B cell (primary cell): ENCODE data around the gene SKA1. TPM values are rescaled to one million over a fixed set of nuclear protein-coding genes. Genes with fewer than 3 reads are reported as not detected.

Experiments
- ATAC-seq: fragments of 200-7000 bp; cut with Tn5 transposase; one replicate; pipeline ENCODE4 v1.10.0; 2021; ENCODE audit warnings: low read depth, mild to moderate bottlenecking, moderate number of reproducible peaks, moderate library complexity
- CTCF ChIA-PET: fragments of 350-600 bp; sonication (Branson Sonifier 250); formaldehyde crosslinking; loops from one replicate; lab custom pipeline; 2021; ENCODE audit warnings: antibody characterized with exemption, inconsistent platforms; lab: Charles Lee
- POLR2A ChIA-PET: fragments of 350-600 bp; sonication (Branson Sonifier 250); formaldehyde crosslinking; loops from one replicate; lab custom pipeline; 2021; ENCODE audit warnings: antibody characterized with exemption; lab: Charles Lee
- DNase-seq: peaks from one replicate; pipeline ENCODE4 v3.0.0; 2013
- H2AFZ ChIP-seq: 2 replicates; pipeline ENCODE4 v1.6.1; 2012; ENCODE audit warnings: mild to moderate bottlenecking, low read depth, low read length; ENCODE audit not compliant: insufficient read depth, poor library complexity, severe bottlenecking
- H3K27ac ChIP-seq, 2 donors: 1 replicate in 1 of 2; 2 replicates in 1 of 2; pipeline ENCODE4 v1.5.1; 2012 to 2013; ENCODE audit warnings: low read length in 2 of 2, mild to moderate bottlenecking in 2 of 2, moderate library complexity in 1 of 2
- H3K27me3 ChIP-seq, 4 experiments: fragments of 200-600 bp in 1 of 4; sonication (generic) in 1 of 4; replicated peaks in 1 of 4; 1 replicate in 2 of 4; 2 replicates in 2 of 4; pipeline versions ENCODE4 v1.6.1 to v1.7.0; 2013 to 2016; ENCODE audit warnings: low read length in 3 of 4, mild to moderate bottlenecking in 2 of 4, mixed read lengths in 1 of 4, moderate library complexity in 1 of 4; ENCODE audit not compliant: insufficient read depth in 4 of 4, control insufficient read depth in 3 of 4; ENCODE audit errors: control extremely low read depth in 1 of 4
- H3K36me3 ChIP-seq, 2 experiments: replicated peaks in 1 of 2; 1 replicate in 1 of 2; 2 replicates in 1 of 2; pipeline versions ENCODE4 v1.6.1 to v1.7.1; 2013; ENCODE audit warnings: low read length in 1 of 2; ENCODE audit not compliant: insufficient read depth in 2 of 2, control insufficient read depth in 1 of 2; ENCODE audit errors: control extremely low read depth in 1 of 2, extremely low read depth in 1 of 2
- H3K4me1 ChIP-seq, 2 donors: fragments of 200-600 bp in 1 of 2; sonication (generic) in 1 of 2; 1 replicate in 1 of 2; 2 replicates in 1 of 2; pipeline versions ENCODE4 v1.5.1 to v1.6.1; 2013 to 2017; ENCODE audit warnings: low read length in 2 of 2; ENCODE audit not compliant: control insufficient read depth in 2 of 2, insufficient read depth in 2 of 2
- H3K4me2 ChIP-seq: replicated peaks from 2 replicates; pipeline ENCODE3; 2012; ENCODE audit warnings: mild to moderate bottlenecking, low read depth, low read length; ENCODE audit not compliant: poor library complexity, severe bottlenecking
- H3K4me3 ChIP-seq, 5 experiments: fragments of 200-600 bp in 1 of 5; sonication (generic) in 1 of 5; 1 replicate in 3 of 5; 2 replicates in 2 of 5; pipeline versions ENCODE4 v1.5.1 to v1.7.0; 2011 to 2016; ENCODE audit warnings: low read length in 4 of 5, mild to moderate bottlenecking in 4 of 5, low read depth in 2 of 5, control low read depth in 1 of 5, moderate library complexity in 1 of 5; ENCODE audit not compliant: insufficient read depth in 1 of 5; ENCODE audit errors: control extremely low read depth in 1 of 5, extremely low read depth in 1 of 5
- H3K79me2 ChIP-seq: fragments of 200-600 bp; sonication (generic); one replicate; pipeline ENCODE4 v1.6.0; 2016; ENCODE audit warnings: low read length; ENCODE audit not compliant: control insufficient read depth, insufficient read depth
- H3K9ac ChIP-seq: fragments of 200-600 bp; sonication (generic); 2 replicates; pipeline ENCODE4 v1.6.1; 2017; ENCODE audit warnings: mild to moderate bottlenecking, low read length, moderate library complexity
- H3K9me3 ChIP-seq, 3 donors: one replicate each; pipeline versions ENCODE4 v1.6.1 to v1.7.1; 2013; ENCODE audit warnings: low read length in 2 of 3; ENCODE audit not compliant: control insufficient read depth in 2 of 3, insufficient read depth in 1 of 3; ENCODE audit errors: control extremely low read depth in 1 of 3
- H4K20me1 ChIP-seq: 2 replicates; pipeline ENCODE4 v1.6.0; 2012; ENCODE audit warnings: mild to moderate bottlenecking, low read length; ENCODE audit not compliant: insufficient read depth, control insufficient read depth, poor library complexity, severe bottlenecking
- H3K27ac Mint-ChIP-seq: one replicate; pipeline ENCODE4 v1.8.0; 2021; ENCODE audit warnings: mixed read lengths
- H3K27me3 Mint-ChIP-seq: one replicate; pipeline ENCODE4 v1.8.0; 2021; ENCODE audit warnings: mixed read lengths
- H3K4me1 Mint-ChIP-seq: one replicate; pipeline ENCODE4 v1.8.0; 2021; ENCODE audit warnings: mixed read lengths
- H3K4me3 Mint-ChIP-seq: one replicate; pipeline ENCODE4 v1.8.0; 2021; ENCODE audit warnings: mixed read lengths
- H3K9me3 Mint-ChIP-seq: one replicate; pipeline ENCODE4 v1.8.0; 2022; ENCODE audit warnings: mixed read lengths; ENCODE audit not compliant: insufficient read depth
- EZH2 ChIP-seq: IDR thresholded peaks from 2 replicates; pipeline ENCODE4 v1.6.1; 2012; ENCODE audit warnings: borderline replicate concordance, low read depth, mild to moderate bottlenecking, moderate library complexity, low read length; ENCODE audit not compliant: insufficient read depth, poor library complexity, severe bottlenecking
- WGBS: methylation state at CpG from one replicate; pipeline ENCODE4 v1.1.5; 2013; ENCODE audit warnings: missing lambda C conversion rate; ENCODE audit not compliant: insufficient coverage; 5-methylcytosine and 5-hydroxymethylcytosine counted together
- intact Hi-C: fragments of 100-400 bp; cut with micrococcal nuclease; formaldehyde crosslinking; loops from one replicate; pipeline ENCODE4 v1.10.0; 2022
- polyA plus RNA-seq: library from polyadenylated mRNA; depleted of rRNA; stranded (reverse); fragments of >200 nt; gene quantifications from 2 replicates; pipeline ENCODE4 v1.2.3, GENCODE V29; 2012
- total RNA-seq, 2 donors: library from RNA; stranded (reverse); fragments of 120-200 nt in 1 of 2; gene quantifications; 1 replicate in 1 of 2; 2 replicates in 1 of 2; pipeline versions ENCODE4 v1.2.3 to v1.2.4, GENCODE V29; 2013 to 2022
- TF ChIP-seq, protein P1 (sequence below): fragments of 200-600 bp; IDR thresholded peaks from one replicate; pipeline ENCODE4 v1.8.0; 2022; ENCODE audit warnings: antibody characterized with exemption, mild to moderate bottlenecking

Gene SKA1
- total and polyA plus RNA-seq, 2 donors (not counting 1 experiment from before 2014, with no cell fraction given): 0.28 to 0.52 TPM

- intact Hi-C loops: no loop called here
- Histone ChIP-seq H3K9me3 (peaks cover 0 to 14% (median 0%) of the 10 kb centered on the region in 3 donors), H3K27ac (no peak overlapping the region), H3K79me2 (no peaks in the 10 kb centered on the region), H2AFZ (no peak overlapping the region), H3K4me1 (no peaks in the 10 kb centered on the region), H3K4me2 (no peak overlapping the region), H3K9ac (no peak overlapping the region), H4K20me1 (no peaks in the 10 kb centered on the region), H3K36me3 (no peaks in the 10 kb centered on the region), H3K27me3 (peaks cover 0 to 7% (median 3%) of the 10 kb centered on the region in 4 experiments), H3K4me3 (no peak overlapping the region)
- WGBS: 71% methylated on average over 1 of the region's 2 CpGs
- TF ChIP-seq EZH2: no peak
- TF ChIP-seq, protein P1, sequence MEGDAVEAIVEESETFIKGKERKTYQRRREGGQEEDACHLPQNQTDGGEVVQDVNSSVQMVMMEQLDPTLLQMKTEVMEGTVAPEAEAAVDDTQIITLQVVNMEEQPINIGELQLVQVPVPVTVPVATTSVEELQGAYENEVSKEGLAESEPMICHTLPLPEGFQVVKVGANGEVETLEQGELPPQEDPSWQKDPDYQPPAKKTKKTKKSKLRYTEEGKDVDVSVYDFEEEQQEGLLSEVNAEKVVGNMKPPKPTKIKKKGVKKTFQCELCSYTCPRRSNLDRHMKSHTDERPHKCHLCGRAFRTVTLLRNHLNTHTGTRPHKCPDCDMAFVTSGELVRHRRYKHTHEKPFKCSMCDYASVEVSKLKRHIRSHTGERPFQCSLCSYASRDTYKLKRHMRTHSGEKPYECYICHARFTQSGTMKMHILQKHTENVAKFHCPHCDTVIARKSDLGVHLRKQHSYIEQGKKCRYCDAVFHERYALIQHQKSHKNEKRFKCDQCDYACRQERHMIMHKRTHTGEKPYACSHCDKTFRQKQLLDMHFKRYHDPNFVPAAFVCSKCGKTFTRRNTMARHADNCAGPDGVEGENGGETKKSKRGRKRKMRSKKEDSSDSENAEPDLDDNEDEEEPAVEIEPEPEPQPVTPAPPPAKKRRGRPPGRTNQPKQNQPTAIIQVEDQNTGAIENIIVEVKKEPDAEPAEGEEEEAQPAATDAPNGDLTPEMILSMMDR: no peak
- no peak overlapping the region for H3K27ac Mint-ChIP-seq
- H3K4me3 Mint-ChIP-seq: no peak overlapping the region
- no peaks in the 10 kb centered on the region for H3K4me1 Mint-ChIP-seq
- ATAC-seq: no peak
- peaks cover 8% of the 10 kb centered on the region for H3K9me3 Mint-ChIP-seq
- POLR2A ChIA-PET: no interaction called here
- CTCF ChIA-PET: no interaction called here
- DNase-seq: no peak
- H3K27me3 Mint-ChIP-seq: peaks cover 22% of the 10 kb centered on the region
Observed at GRCh38 chr18:50422286-50422898, 47.5 kb downstream of the SKA1 start.

DNA sequence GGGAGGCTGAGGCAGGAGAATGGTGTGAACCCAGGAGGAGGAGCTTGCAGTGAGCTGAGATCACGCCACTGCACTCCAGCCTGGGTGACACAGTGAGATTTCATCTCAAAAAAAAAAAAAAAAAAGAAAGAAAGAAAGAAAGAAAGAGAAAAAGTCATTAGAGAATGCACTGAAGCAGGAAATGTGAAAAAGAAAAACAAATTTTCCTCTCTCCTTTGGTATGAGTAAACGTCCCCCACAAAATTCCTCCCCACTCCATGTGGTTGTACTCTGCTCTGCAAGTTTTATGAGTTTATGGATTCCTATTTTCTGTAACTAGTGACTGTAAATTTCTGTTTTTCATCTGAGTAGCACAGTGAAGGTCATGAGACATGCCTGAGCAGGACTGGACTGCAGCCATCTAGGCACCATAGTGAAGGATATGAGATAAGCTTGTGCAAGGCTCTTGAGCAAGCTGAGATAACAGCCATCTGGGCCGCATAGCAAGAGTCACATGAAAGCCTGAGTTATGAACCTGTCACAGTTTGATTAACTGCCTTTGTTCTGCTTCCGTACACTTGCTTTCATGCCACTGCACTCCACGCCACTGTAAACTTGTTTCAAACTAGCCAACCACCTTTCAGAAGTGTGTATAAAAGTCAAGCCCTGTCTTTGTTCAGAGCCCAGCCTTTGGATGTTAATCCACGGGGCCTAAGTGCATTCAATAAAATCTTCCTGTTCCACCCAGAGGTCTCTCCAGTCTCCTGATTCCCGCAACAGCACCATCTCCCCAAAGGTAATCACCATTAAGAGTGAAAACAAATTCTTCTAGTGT is 50.2 kb downstream of the SKA1 start:
- ChIA-PET POLR2A (no interaction called here), CTCF (no interaction called here)
- no peak for TF ChIP-seq EZH2
- TF ChIP-seq, protein P1: no peak
- H3K27me3 Mint-ChIP-seq: peaks cover 17% of the 10 kb centered on the region
- peaks cover 8% of the 10 kb centered on the region for H3K9me3 Mint-ChIP-seq
- H4K20me1 ChIP-seq: no peaks in the 10 kb centered on the region
- no peak overlapping the region for H3K27ac Mint-ChIP-seq
- no peaks in the 10 kb centered on the region for H3K4me1 ChIP-seq
- no peak overlapping the region for H3K4me3 Mint-ChIP-seq
- H2AFZ ChIP-seq: no peak overlapping the region
- no peak overlapping the region for H3K4me2 ChIP-seq
- H3K36me3 ChIP-seq: no peaks in the 10 kb centered on the region
- ATAC-seq (no peak), DNase-seq (no peak)
- H3K27me3 ChIP-seq: peaks cover 0 to 16% (median 5%) of the 10 kb centered on the region in 4 experiments
- H3K79me2 ChIP-seq: no peaks in the 10 kb centered on the region
- intact Hi-C loops: loop anchor here (5.0 kb wide), 2 partner anchors 418 to 1748 kb away; no protein-coding TSS in a partner anchor
- H3K27ac ChIP-seq: no peak overlapping the region
- no peaks in the 10 kb centered on the region for H3K4me1 Mint-ChIP-seq
- no peak overlapping the region for H3K9ac ChIP-seq
- peaks cover 0 to 4% (median 0%) of the 10 kb centered on the region in 3 donors for H3K9me3 ChIP-seq
- 14% methylated on average over 3 of the region's 7 CpGs for WGBS
- no peak overlapping the region for H3K4me3 ChIP-seq
